IMR-90 (cell line): ENCODE results near the gene LGALS3.

Source experiments
- BHLHE40 ChIP-seq: fragments of 150-350 bp; IDR thresholded peaks from 2 replicates; pipeline ENCODE4 v1.6.1; 2016; ENCODE audit warnings: mild to moderate bottlenecking, low read depth, low read length
- CHD1 ChIP-seq: IDR thresholded peaks from 2 replicates; pipeline ENCODE4 v1.6.1; 2012; ENCODE audit warnings: low read depth, low read length, improper control_type of control experiment
- CTCF ChIP-seq: conservative IDR thresholded peaks from 2 replicates; pipeline ENCODE4 v1.5.1; 2012; ENCODE audit warnings: mild to moderate bottlenecking, low read depth, low read length, improper control_type of control experiment
- POLR2A ChIP-seq: IDR thresholded peaks from 2 replicates; pipeline ENCODE4 v1.6.1; 2012; ENCODE audit warnings: mild to moderate bottlenecking, low read depth, low read length
- RFX5 ChIP-seq: IDR thresholded peaks from 2 replicates; pipeline ENCODE4 v1.8.0; 2012; ENCODE audit warnings: low read depth, mild to moderate bottlenecking, low read length, moderate library complexity

GRCh38 chr14:55115460-55115859 lies 13.6 kb upstream of the LGALS3 start:
- TF ChIP-seq POLR2A (no peak), CTCF (no peak), BHLHE40 (no peak), CHD1 (no peak), RFX5 (no peak)
